Fibroblast of upper back skin (primary cell): ENCODE data around the gene DNER.
"Not testable (repeated sequence)": the region's sequence is repeated elsewhere in the genome, so short reads cannot be mapped to it uniquely, and the experiment has no call there.

Experiments
- DNase-seq: peaks from one replicate; pipeline ENCODE4 v3.0.0-alpha.2; 2013

Gene DNER

GRCh38 chr2:229714736-229715541 is 584 bp upstream of the DNER start:
- DNase-seq, result peak; percentile 49

- no peak for DNase-seq
Observed at GRCh38 chr2:229713371-229714079, 830 bp downstream of the DNER start.

- DNase-seq, result no peak
Observed at GRCh38 chr2:229712136-229712535, 2.2 kb downstream of the DNER start.

- DNase-seq, result no peak
Observed at GRCh38 chr2:229708335-229708734, 6.0 kb downstream of the DNER start.

- DNase-seq, result no peak
Observed at GRCh38 chr2:229703909-229704630, 10.3 kb downstream of the DNER start.

- no peak for DNase-seq
Observed at GRCh38 chr2:229701716-229702115, 12.6 kb downstream of the DNER start.

GRCh38 chr2:229701062-229701461 is 13.3 kb downstream of the DNER start:
- DNase-seq, result no peak

GRCh38 chr2:229695961-229696360 is 18.4 kb downstream of the DNER start:
- no peak for DNase-seq

GRCh38 chr2:229693845-229694244 is 20.5 kb downstream of the DNER start:
- not testable (repeated sequence) for DNase-seq

GRCh38 chr2:229691631-229692030 is 22.7 kb downstream of the DNER start:
- DNase-seq, result no peak

GRCh38 chr2:229689307-229689839 is 25.0 kb downstream of the DNER start:
- no peak for DNase-seq

- DNase-seq, result no peak
Observed at GRCh38 chr2:229688141-229688540, 26.2 kb downstream of the DNER start.

- no peak for DNase-seq
Observed at GRCh38 chr2:229686122-229686919, 28.0 kb downstream of the DNER start.

- no peak for DNase-seq
Observed at GRCh38 chr2:229684942-229685562, 29.3 kb downstream of the DNER start.

GRCh38 chr2:229679393-229680125 is 34.8 kb downstream of the DNER start:
- no peak for DNase-seq

- no peak for DNase-seq
Observed at GRCh38 chr2:229675569-229675968, 38.8 kb downstream of the DNER start.

GRCh38 chr2:229674830-229675530 is 39.4 kb downstream of the DNER start:
- DNase-seq, result no peak

GRCh38 chr2:229673676-229674075 is 40.7 kb downstream of the DNER start:
- no peak for DNase-seq

GRCh38 chr2:229672021-229672420 is 42.3 kb downstream of the DNER start:
- no peak for DNase-seq

GRCh38 chr2:229669841-229670240 is 44.5 kb downstream of the DNER start:
- DNase-seq, result no peak

GRCh38 chr2:229666811-229667210 is 47.5 kb downstream of the DNER start:
- no peak for DNase-seq
